Measurements from ENCODE around the gene ARNT2.

ARNT2 gene

GRCh38 chr15:80455668-80456442, 51.7 kb downstream of the ARNT2 start:
- H3K4me3 ChIP-seq (ENCODE audit: low read depth, low read length) = no peak overlapping the region
- TF ChIP-seq CTCF (IDR thresholded peaks at IDR 0.05; ENCODE audit: control insufficient read depth, extremely low read depth, insufficient read depth) = peak; percentile 99
- peak; percentile 10 for DNase-seq (ENCODE audit: low read depth)

- H3K4me3 ChIP-seq (ENCODE audit: low read depth, low read length) = no peak overlapping the region
- DNase-seq (ENCODE audit: low read depth) = no peak
- no peak for TF ChIP-seq CTCF (IDR thresholded peaks at IDR 0.05; ENCODE audit: control insufficient read depth, extremely low read depth, insufficient read depth)
These were observed 52.6 kb downstream of the ARNT2 start for GRCh38 chr15:80456517-80457492.

GRCh38 chr15:80457896-80458295, 53.7 kb downstream of the ARNT2 start:
- TF ChIP-seq CTCF (IDR thresholded peaks at IDR 0.05; ENCODE audit: control insufficient read depth, extremely low read depth, insufficient read depth) = no peak
- no peak overlapping the region for H3K4me3 ChIP-seq (ENCODE audit: low read depth, low read length)
- DNase-seq (ENCODE audit: low read depth) = no peak

- no peak for TF ChIP-seq CTCF (IDR thresholded peaks at IDR 0.05; ENCODE audit: control insufficient read depth, extremely low read depth, insufficient read depth)
- no peak for DNase-seq (ENCODE audit: low read depth)
- no peak overlapping the region for H3K4me3 ChIP-seq (ENCODE audit: low read depth, low read length)
These were observed 54.4 kb downstream of the ARNT2 start for GRCh38 chr15:80458580-80458979.

GRCh38 chr15:80459380-80459779, 55.2 kb downstream of the ARNT2 start:
- no peak for DNase-seq (ENCODE audit: low read depth)
- no peak for TF ChIP-seq CTCF (IDR thresholded peaks at IDR 0.05; ENCODE audit: control insufficient read depth, extremely low read depth, insufficient read depth)

GRCh38 chr15:80459818-80460217, 55.6 kb downstream of the ARNT2 start:
- TF ChIP-seq CTCF (IDR thresholded peaks at IDR 0.05; ENCODE audit: control insufficient read depth, extremely low read depth, insufficient read depth) = no peak
- H3K4me3 ChIP-seq (ENCODE audit: low read depth, low read length) = no peak overlapping the region
- no peak for DNase-seq (ENCODE audit: low read depth)

More at GRCh38 chr15:80459380-80459779, 55.2 kb downstream of the ARNT2 start:
- H3K4me3 ChIP-seq (ENCODE audit: low read depth, low read length) = no peak overlapping the region
